Stimulated activated CD4-positive, alpha-beta T cell treated with anti-CD3 and anti-CD28 coated beads, Interleukin-4, amount 100 ng/mL, for 48 hours (primary cell): ENCODE measurements around the gene ARL2.
A peak's percentile ranks its signal among the peaks of the same experiment; 100 is the strongest.
"Not testable (repeated sequence)": the region's sequence is repeated elsewhere in the genome, so short reads cannot be mapped to it uniquely, and the experiment has no call there.

ENCODE experiments used
- DNase-seq, 2 donors: peaks; one replicate each; pipeline ENCODE4 v3.0.0-alpha.2; 2020; ENCODE audit warnings: low read depth in 2 of 2

Gene ARL2

GRCh38 chr11:65013888-65014725 is at the start of gene ARL2:
ARL2 (plus strand) TSS chr11:65014160; CDS start chr11:65014208, 48 bp downstream.
- peak; percentile 70 to 84 for DNase-seq

- DNase-seq: no peak
Measured at GRCh38 chr11:64967375-64967774, 46.6 kb upstream of the ARL2 start.

DNA sequence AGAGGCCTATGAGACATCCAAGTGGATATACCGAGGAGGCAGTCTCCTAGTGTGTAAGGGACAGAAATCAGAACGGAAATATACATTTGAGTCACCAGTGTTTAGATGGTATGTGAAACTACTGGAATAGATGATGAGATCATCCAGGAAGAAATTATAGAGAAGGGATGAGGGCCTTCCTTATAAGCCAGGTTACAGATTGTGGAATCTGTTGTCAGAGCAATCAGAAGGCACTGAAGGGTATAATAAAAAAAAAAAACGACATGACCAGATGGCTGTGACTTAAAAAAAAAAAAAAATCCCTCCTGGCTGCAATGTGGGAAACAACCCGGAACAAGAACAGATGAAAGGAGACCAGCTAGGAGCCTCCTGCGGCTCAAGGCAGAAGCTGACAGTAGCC is 44.8 kb upstream of the ARL2 start:
- no peak for DNase-seq

GRCh38 chr11:64970731-64971151 is 43.2 kb upstream of the ARL2 start:
- DNase-seq: peak; percentile 12 to 22

- DNase-seq: peak; percentile 85 to 94
Measured at GRCh38 chr11:64971421-64972233, 42.3 kb upstream of the ARL2 start, which contains the start of gene MAJIN. MAJIN (minus strand) TSS chr11:64972108; CDS start chr11:64959405, 12,703 bp downstream.

GRCh38 chr11:64974124-64974523 is 39.8 kb upstream of the ARL2 start:
- no peak for DNase-seq

- DNase-seq: no peak
Measured at GRCh38 chr11:64976651-64977050, 37.3 kb upstream of the ARL2 start.

DNA sequence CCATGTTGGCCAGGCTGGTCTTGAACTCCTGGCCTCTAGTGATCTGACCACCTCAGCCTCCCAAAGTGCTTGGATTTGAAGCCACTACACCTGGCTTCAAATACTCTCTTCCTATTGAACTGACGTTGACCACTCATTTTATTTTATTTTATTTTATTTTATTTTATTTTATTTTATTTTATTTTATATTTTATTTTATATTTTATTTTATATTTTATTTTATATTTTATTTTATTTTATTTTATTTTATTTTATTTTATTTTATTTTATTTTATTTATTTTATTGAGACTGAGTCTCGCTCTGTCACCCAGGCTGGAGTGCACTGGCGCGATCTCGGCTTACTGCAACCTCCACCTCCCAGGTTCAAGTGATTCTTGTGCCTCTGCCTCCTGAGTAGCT is 30.6 kb upstream of the ARL2 start:
- not testable (repeated sequence) for DNase-seq

- no peak for DNase-seq
Measured at GRCh38 chr11:64987998-64988854, 25.7 kb upstream of the ARL2 start.

DNA sequence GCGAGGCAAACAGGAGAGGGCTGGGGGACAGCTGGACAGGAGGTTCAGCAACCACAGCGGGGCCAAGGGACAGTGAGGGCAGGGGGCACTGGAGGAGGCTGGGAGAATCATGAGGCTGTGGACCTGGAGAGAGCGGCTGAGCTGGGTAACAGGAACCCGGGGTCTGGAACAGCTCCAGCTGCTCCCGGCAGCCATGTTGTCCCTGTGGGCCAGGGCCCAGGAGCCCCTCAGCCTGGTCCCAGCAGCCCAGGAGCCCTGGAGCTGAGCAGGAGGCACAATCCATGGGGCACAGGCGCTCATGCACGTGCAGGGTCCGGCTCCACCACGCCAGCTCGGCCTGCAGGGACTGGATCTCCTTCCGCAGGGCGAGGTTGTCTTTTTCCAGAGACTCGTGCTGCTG is 24.5 kb upstream of the ARL2 start:
- DNase-seq: no peak

GRCh38 chr11:64990222-64990923 is 23.6 kb upstream of the ARL2 start:
- DNase-seq: no peak

DNA sequence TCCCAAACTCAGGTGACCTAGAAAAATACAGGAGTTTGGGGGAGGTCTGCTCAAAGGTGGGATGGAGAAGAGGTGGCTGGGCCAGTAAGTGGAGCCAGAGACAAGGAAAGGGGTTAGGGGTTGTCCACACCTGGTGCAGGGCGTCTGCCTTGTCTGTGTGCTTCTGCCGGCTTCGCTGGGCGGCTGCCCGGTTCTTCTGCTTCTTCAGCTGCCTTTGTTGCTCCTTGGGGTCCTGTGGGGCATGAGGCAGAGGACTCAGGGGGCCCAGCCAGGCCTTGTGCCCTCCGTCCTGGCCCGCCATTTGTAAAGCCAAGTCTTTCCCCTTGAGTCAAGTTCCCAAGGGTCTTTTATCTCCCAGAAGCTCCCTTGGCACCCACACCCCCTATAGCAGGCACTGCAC is 19.6 kb upstream of the ARL2 start:
- DNase-seq: no peak

DNA sequence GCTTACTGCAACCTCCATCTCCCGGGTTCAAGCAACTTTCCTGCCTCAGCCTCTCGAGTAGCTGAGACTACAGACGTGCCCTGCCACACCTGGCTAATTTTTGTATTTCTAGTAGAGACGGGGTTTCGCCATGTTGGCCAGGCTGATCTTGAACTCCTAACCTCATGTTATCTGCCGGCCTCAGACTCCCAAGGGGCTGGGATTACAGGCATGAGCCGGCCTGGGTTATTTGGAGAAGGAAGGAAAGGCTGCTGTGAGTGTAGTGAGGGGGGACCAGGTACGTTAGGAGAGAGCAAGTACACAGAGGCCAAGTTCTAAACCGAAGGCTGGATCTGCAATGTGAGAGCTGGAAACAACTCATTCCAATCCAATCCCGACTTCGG is 17.6 kb upstream of the ARL2 start:
- DNase-seq: no peak

GRCh38 chr11:64996710-64997380 is 17.1 kb upstream of the ARL2 start, which contains the start of gene BATF2:
BATF2 (minus strand) TSS chr11:64996971; CDS start chr11:64996914, 57 bp downstream.
- DNase-seq: no peak

DNA sequence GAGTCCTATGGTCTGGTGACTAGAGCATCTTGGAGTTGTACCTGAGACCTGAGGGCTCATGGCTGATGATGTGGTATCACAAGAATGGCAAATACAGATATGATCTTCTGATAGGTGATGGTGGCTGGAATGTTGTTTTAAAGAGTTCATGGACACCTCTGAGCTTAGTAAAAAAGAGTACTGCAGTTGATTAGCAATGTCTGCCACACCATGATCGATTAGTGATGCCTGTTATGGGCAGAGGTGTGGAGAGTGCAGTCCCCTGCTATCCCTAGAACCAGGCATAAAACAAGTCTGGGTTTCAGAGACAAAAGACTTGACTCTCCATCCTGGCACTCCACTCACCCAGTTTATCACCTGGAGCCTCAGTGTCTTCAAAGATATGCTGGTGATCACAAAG is 15.8 kb upstream of the ARL2 start:
- DNase-seq: no peak

- DNase-seq: no peak
Measured at GRCh38 chr11:64998690-64999431, 15.1 kb upstream of the ARL2 start.

DNA sequence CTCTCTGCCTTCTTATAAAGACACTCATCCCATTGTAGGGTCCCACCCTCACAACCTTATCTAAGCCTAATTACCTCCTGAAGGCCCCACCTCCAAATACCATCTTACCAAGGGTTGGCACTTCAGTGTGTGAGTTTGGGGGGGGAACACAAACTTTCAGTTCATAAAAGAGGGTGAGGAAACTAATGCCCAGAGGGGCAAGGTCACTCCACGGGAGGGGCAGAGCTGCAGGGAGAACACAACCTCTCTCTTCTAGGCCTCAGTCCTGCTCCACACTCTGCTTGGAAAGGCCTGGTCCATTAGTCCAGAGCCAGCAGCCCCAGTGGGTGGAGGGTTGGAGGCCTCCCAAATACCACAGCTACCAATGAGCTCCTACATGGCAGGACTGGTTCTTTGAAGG is 14.5 kb upstream of the ARL2 start:
- no peak for DNase-seq

DNA sequence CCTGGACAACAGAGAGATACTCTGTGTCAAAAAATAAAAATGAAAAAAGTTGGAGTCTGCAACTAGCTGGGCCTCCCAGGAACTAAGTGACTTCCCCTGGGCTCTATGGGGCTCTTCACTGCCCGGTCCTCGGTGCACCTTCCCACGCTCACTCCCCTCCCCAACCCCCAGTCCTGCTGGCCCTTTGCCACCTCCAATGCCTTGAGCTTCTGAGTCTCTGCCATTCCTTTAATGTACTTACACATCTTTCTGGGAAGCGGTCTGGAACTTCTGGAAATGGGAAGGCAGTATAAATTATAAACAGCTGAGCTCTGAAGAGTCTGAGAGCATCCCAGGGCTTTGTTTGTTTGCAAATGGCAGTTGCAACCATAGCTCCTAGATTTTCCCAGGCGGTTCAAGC is 11.3 kb upstream of the ARL2 start:
- no peak for DNase-seq

DNA sequence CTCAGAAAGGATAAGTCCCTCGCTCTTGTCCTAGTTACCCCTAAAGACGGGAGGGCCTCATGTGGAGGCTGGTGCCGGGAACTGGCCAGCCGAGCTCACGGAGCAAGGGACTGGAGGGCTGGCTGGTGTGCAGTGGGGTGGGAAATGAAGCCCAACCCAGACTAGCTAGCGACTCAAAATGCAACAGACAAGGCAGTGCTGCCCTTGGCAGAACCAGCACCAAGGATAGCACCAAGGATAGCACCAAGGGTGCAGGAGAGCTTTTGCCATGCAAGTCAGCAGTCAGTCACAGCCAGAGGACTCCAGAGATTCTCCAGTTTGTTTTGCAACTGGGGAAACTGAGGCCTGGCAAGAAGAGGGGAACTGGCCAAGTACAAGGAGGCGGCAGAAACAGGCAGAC is 10.7 kb upstream of the ARL2 start:
- no peak for DNase-seq

DNA sequence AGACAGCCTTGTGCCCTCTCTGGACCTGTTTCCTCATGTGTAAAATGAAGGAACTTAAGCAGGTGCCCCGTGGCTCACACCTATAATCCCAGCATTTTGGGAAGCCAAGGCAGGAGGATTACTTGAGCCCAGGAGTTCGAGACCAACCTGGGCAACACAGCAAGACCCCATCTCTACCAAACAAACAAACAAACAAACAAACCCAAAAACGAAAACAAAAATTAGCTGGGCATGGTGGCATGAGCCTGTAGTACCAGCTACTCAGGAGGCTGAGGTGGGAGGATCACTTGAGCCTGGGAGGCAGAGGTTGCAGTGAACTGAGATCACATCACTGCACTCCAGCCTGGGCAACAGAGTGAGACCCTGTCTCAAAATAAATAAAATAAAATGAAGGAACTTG is 10.0 kb upstream of the ARL2 start:
- DNase-seq: not testable (repeated sequence)
